ENCODE data around the gene CWC27. TPM values are rescaled to one million over a fixed set of nuclear protein-coding genes. Genes with fewer than 3 reads are reported as not detected.

Gene CWC27
- polyA plus RNA-seq, 1 of the 3 experiments (the other 2 are of a cell fraction) = 6.6 TPM

DNA sequence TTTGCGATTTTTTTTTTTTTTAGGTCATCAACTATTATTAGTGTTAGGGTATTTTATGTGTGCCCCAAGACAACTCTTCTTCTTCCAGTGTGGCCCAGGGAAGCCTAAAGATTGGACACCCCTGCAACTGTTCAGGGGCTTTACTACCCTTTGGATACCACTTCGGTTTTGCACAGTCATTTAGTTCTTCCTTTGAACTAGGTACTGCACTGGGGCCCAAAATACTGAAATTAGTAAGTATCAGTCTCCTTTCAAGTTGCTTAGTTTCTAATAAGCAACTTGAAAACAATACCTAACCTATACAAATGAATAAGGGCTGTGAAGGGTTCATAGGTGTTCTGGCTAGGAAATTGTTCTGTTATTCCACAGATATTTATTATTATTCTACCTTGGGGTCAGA, 45.3 kb downstream of the CWC27 start:
- Histone ChIP-seq H3K27ac (ENCODE audit: low read depth in 2 of 2, low read length in 1 of 2) (no peak overlapping the region), H2AFZ (ENCODE audit: low read depth) (no peak overlapping the region), H3F3A (replicated peaks; ENCODE audit: insufficient read depth) (peaks cover 12% of the 10 kb centered on the region), H3K4me2 (no peak overlapping the region), H3K4me1 (ENCODE audit: control insufficient read depth in 1 of 2, insufficient read depth in 2 of 2, low read depth in 1 of 2, low read length in 1 of 2) (peaks cover 0 to 17% of the 10 kb centered on the region in 2 experiments; a peak in 2 of 4 replicates), H3K27me3 (ENCODE audit: insufficient read depth) (no peaks in the 10 kb centered on the region), H3K9me3 (peaks cover 8% of the 10 kb centered on the region; the same call in 1 of the 2 replicates), H4K20me1 (ENCODE audit: insufficient read depth) (no peaks in the 10 kb centered on the region), H3K79me2 (ENCODE audit: insufficient read depth) (no peaks in the 10 kb centered on the region), H3K36me3 (replicated peaks in 1 of 2; ENCODE audit: control insufficient read depth in 1 of 2, insufficient read depth in 2 of 2, low read length in 1 of 2) (peaks cover 12 to 13% of the 10 kb centered on the region in 2 experiments), H3K9ac (no peak overlapping the region), H3K9me2 (no peaks in the 10 kb centered on the region), H3K4me3 (ENCODE audit: low read depth in 2 of 2, low read length in 1 of 2) (no peak overlapping the region)
- 88% methylated on average over 2 of the region's 2 CpGs for WGBS (ENCODE audit: low lambda C conversion rate)
- no peak for DNase-seq
- no peak for TF ChIP-seq MEF2A (IDR thresholded peaks at IDR 0.05; ENCODE audit: borderline replicate concordance, low read depth)
- no peak for TF ChIP-seq RCOR1 (IDR thresholded peaks at IDR 0.05; ENCODE audit: low read length)
- TF ChIP-seq RAD21 (IDR thresholded peaks at IDR 0.05; ENCODE audit: low read length) = no peak
- no peak for TF ChIP-seq FOXJ3 (CRISPR knock-in tag; IDR thresholded peaks at IDR 0.05)
- TF ChIP-seq, protein P1, sequence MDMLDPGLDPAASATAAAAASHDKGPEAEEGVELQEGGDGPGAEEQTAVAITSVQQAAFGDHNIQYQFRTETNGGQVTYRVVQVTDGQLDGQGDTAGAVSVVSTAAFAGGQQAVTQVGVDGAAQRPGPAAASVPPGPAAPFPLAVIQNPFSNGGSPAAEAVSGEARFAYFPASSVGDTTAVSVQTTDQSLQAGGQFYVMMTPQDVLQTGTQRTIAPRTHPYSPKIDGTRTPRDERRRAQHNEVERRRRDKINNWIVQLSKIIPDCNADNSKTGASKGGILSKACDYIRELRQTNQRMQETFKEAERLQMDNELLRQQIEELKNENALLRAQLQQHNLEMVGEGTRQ (IDR thresholded peaks at IDR 0.05; ENCODE audit: borderline replicate concordance, low read depth, low read length) = no peak
- no peak for TF ChIP-seq FOXM1 (IDR thresholded peaks at IDR 0.05; ENCODE audit: low read depth)
- TF ChIP-seq, protein P2, sequence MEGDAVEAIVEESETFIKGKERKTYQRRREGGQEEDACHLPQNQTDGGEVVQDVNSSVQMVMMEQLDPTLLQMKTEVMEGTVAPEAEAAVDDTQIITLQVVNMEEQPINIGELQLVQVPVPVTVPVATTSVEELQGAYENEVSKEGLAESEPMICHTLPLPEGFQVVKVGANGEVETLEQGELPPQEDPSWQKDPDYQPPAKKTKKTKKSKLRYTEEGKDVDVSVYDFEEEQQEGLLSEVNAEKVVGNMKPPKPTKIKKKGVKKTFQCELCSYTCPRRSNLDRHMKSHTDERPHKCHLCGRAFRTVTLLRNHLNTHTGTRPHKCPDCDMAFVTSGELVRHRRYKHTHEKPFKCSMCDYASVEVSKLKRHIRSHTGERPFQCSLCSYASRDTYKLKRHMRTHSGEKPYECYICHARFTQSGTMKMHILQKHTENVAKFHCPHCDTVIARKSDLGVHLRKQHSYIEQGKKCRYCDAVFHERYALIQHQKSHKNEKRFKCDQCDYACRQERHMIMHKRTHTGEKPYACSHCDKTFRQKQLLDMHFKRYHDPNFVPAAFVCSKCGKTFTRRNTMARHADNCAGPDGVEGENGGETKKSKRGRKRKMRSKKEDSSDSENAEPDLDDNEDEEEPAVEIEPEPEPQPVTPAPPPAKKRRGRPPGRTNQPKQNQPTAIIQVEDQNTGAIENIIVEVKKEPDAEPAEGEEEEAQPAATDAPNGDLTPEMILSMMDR (IDR thresholded peaks at IDR 0.05) = no peak
- no peak for TF ChIP-seq POLR2AphosphoS5 (IDR thresholded peaks at IDR 0.05; ENCODE audit: low read depth, low read length)
- TF ChIP-seq NFIC (IDR thresholded peaks at IDR 0.05; ENCODE audit: borderline replicate concordance) = no peak
- no peak for TF ChIP-seq FOSL2 (IDR thresholded peaks at IDR 0.05; ENCODE audit: borderline replicate concordance, low read depth)
- TF ChIP-seq SIN3A (IDR thresholded peaks at IDR 0.05; ENCODE audit: borderline replicate concordance, low read depth, low read length) = no peak
- no peak for TF ChIP-seq ELF1 (IDR thresholded peaks at IDR 0.05)
- TF ChIP-seq GABPA (IDR thresholded peaks at IDR 0.05; ENCODE audit: low read depth) = no peak
- TF ChIP-seq CHD2 (IDR thresholded peaks at IDR 0.05; ENCODE audit: low read length, partially characterized antibody) = no peak
- TF ChIP-seq, protein P3, sequence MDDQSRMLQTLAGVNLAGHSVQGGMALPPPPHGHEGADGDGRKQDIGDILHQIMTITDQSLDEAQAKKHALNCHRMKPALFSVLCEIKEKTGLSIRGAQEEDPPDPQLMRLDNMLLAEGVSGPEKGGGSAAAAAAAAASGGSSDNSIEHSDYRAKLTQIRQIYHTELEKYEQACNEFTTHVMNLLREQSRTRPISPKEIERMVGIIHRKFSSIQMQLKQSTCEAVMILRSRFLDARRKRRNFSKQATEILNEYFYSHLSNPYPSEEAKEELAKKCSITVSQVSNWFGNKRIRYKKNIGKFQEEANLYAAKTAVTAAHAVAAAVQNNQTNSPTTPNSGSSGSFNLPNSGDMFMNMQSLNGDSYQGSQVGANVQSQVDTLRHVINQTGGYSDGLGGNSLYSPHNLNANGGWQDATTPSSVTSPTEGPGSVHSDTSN (IDR thresholded peaks at IDR 0.05) = no peak
- TF ChIP-seq, protein P4, sequence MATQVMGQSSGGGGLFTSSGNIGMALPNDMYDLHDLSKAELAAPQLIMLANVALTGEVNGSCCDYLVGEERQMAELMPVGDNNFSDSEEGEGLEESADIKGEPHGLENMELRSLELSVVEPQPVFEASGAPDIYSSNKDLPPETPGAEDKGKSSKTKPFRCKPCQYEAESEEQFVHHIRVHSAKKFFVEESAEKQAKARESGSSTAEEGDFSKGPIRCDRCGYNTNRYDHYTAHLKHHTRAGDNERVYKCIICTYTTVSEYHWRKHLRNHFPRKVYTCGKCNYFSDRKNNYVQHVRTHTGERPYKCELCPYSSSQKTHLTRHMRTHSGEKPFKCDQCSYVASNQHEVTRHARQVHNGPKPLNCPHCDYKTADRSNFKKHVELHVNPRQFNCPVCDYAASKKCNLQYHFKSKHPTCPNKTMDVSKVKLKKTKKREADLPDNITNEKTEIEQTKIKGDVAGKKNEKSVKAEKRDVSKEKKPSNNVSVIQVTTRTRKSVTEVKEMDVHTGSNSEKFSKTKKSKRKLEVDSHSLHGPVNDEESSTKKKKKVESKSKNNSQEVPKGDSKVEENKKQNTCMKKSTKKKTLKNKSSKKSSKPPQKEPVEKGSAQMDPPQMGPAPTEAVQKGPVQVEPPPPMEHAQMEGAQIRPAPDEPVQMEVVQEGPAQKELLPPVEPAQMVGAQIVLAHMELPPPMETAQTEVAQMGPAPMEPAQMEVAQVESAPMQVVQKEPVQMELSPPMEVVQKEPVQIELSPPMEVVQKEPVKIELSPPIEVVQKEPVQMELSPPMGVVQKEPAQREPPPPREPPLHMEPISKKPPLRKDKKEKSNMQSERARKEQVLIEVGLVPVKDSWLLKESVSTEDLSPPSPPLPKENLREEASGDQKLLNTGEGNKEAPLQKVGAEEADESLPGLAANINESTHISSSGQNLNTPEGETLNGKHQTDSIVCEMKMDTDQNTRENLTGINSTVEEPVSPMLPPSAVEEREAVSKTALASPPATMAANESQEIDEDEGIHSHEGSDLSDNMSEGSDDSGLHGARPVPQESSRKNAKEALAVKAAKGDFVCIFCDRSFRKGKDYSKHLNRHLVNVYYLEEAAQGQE (IDR thresholded peaks at IDR 0.05; ENCODE audit: low read depth, low read length) = no peak
- TF ChIP-seq, protein P5, sequence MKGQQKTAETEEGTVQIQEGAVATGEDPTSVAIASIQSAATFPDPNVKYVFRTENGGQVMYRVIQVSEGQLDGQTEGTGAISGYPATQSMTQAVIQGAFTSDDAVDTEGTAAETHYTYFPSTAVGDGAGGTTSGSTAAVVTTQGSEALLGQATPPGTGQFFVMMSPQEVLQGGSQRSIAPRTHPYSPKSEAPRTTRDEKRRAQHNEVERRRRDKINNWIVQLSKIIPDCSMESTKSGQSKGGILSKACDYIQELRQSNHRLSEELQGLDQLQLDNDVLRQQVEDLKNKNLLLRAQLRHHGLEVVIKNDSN (IDR thresholded peaks at IDR 0.05; ENCODE audit: borderline replicate concordance, low read depth) = no peak
- no peak for TF ChIP-seq NRF1 (IDR thresholded peaks at IDR 0.05; ENCODE audit: low read depth, low read length)
- POLR2A ChIA-PET = no interaction called here
- CTCF ChIA-PET = interaction anchor here (1.2 to 1.4 kb wide), 2 partner anchors 24 to 669 kb away, joined by 4 to 6 read pairs; no protein-coding TSS in a partner anchor

Measured in SK-N-SH (cell line).